Keratinocyte (primary cell): ENCODE data around the gene CORO2B. TPM values are rescaled to one million over a fixed set of nuclear protein-coding genes. Genes with fewer than 3 reads are reported as not detected.

Source experiments
- DNase-seq: peaks from one replicate; pipeline ENCODE4 v3.0.0-alpha.2; 2011; ENCODE audit warnings: low read depth, missing footprints, low spot score
- FAIRE-seq: peaks from 2 replicates; lab custom pipeline; 2011; peaks lifted over from hg19 to GRCh38; lab: Jason Lieb, UNC
- H2AFZ ChIP-seq: 2 replicates; pipeline ENCODE4 v1.6.0; 2012; ENCODE audit warnings: low read length, control low read depth, inconsistent platforms; ENCODE audit not compliant: control insufficient read depth
- H3K27ac ChIP-seq: 2 replicates; pipeline ENCODE4 v1.5.1; 2011; ENCODE audit warnings: low read length; ENCODE audit not compliant: control insufficient read depth, insufficient read depth
- H3K27me3 ChIP-seq: 3 replicates; pipeline ENCODE4 v1.6.0; 2011; ENCODE audit warnings: low read length; ENCODE audit not compliant: control insufficient read depth, insufficient read depth; ENCODE audit errors: extremely low read depth
- H3K36me3 ChIP-seq, 2 experiments: 2 replicates in 1 of 2; 3 replicates in 1 of 2; pipeline ENCODE4 v1.5.1; 2011; ENCODE audit warnings: low read length in 2 of 2, mild to moderate bottlenecking in 1 of 2; ENCODE audit not compliant: control insufficient read depth in 2 of 2, insufficient read depth in 2 of 2; ENCODE audit errors: extremely low read depth in 1 of 2
- H3K4me1 ChIP-seq: 3 replicates; pipeline ENCODE4 v1.5.1; 2011; ENCODE audit warnings: low read length; ENCODE audit not compliant: control insufficient read depth, insufficient read depth; ENCODE audit errors: extremely low read depth
- H3K4me2 ChIP-seq: 3 replicates; pipeline ENCODE4 v1.6.0; 2011; ENCODE audit warnings: low read depth, low read length; ENCODE audit not compliant: control insufficient read depth, insufficient read depth; ENCODE audit errors: extremely low read depth
- H3K4me3 ChIP-seq, 3 experiments: fragments of 200-600 bp in 1 of 3; sonication (generic) in 1 of 3; 2 replicates in 2 of 3; 3 replicates in 1 of 3; pipeline ENCODE4 v1.5.1; 2011 to 2016; ENCODE audit warnings: low read length in 3 of 3, mild to moderate bottlenecking in 3 of 3, control low read depth in 2 of 3, inconsistent platforms in 1 of 3, low read depth in 1 of 3, mixed read lengths in 1 of 3, mixed run types in 1 of 3, moderate library complexity in 1 of 3; ENCODE audit not compliant: control insufficient read depth in 2 of 3, insufficient read depth in 2 of 3; ENCODE audit errors: extremely low read depth in 1 of 3
- H3K79me2 ChIP-seq: 2 replicates; pipeline ENCODE4 v1.6.0; 2012; ENCODE audit warnings: low read length; ENCODE audit not compliant: control insufficient read depth, insufficient read depth
- H3K9ac ChIP-seq: 3 replicates; pipeline ENCODE4 v1.6.0; 2011; ENCODE audit warnings: low read length; ENCODE audit not compliant: control insufficient read depth, insufficient read depth; ENCODE audit errors: extremely low read depth
- H3K9me1 ChIP-seq: 3 replicates; pipeline ENCODE4 v1.6.0; 2011; ENCODE audit warnings: low read length; ENCODE audit not compliant: control insufficient read depth, insufficient read depth; ENCODE audit errors: extremely low read depth
- H3K9me3 ChIP-seq: 2 replicates; pipeline ENCODE4 v1.5.1; 2012; ENCODE audit warnings: low read depth, low read length; ENCODE audit not compliant: control insufficient read depth
- H4K20me1 ChIP-seq: 3 replicates; pipeline ENCODE4 v1.6.0; 2011; ENCODE audit warnings: low read length; ENCODE audit not compliant: control insufficient read depth, insufficient read depth; ENCODE audit errors: extremely low read depth
- CTCF ChIP-seq, 3 experiments: IDR thresholded peaks in 1 of 3; conservative IDR thresholded peaks in 1 of 3; optimal IDR thresholded peaks in 1 of 3; 2 replicates in 2 of 3; 3 replicates in 1 of 3; pipeline versions ENCODE3 to v1.5.1; 2011; ENCODE audit warnings: low read length in 3 of 3, mild to moderate bottlenecking in 3 of 3, moderate library complexity in 2 of 3, control low read depth in 1 of 3, inconsistent platforms in 1 of 3; ENCODE audit not compliant: insufficient read depth in 2 of 3; ENCODE audit errors: extremely low read depth in 1 of 3
- EZH2 ChIP-seq: IDR thresholded peaks from one replicate; pipeline ENCODE4 v1.6.1; 2012; ENCODE audit warnings: inconsistent platforms, mild to moderate bottlenecking, low read length, moderate library complexity
- dilution Hi-C: fragments of 300-500 bp; cut with MboI; formaldehyde crosslinking; loops from one replicate; pipeline ENCODE4 v1.7.0; 2020; ENCODE audit warnings: low sequenced_read_pairs; ENCODE audit not compliant: extremely low pct_ligation_motif_present
- polyA plus RNA-seq, 5 experiments: library from polyadenylated mRNA; depleted of rRNA in 3 of 5; stranded (reverse) in 3 of 5; stranded (forward) in 1 of 5; unstranded in 1 of 5; fragments of >200 nt; gene quantifications; 1 replicate in 1 of 5; 2 replicates in 3 of 5; 3 replicates in 1 of 5; pipeline versions ENCODE4 v1.2.1 to v1.2.3, GENCODE V29; 2011 to 2012; ENCODE audit warnings: missing spikeins in 2 of 5, low read depth in 1 of 5, low replicate concordance in 1 of 5

The CORO2B gene
- polyA plus RNA-seq, 1 donor (not counting 4 experiments of a cell fraction or from before 2014, with no cell fraction given), result 0.13 TPM

- Histone ChIP-seq H2AFZ (no peak overlapping the region), H3K36me3 (no peaks in the 10 kb centered on the region), H3K4me1 (no peaks in the 10 kb centered on the region), H3K27me3 (peaks cover 4% of the 10 kb centered on the region), H3K9me1 (no peaks in the 10 kb centered on the region), H4K20me1 (no peaks in the 10 kb centered on the region), H3K4me3 (no peak overlapping the region), H3K27ac (no peak overlapping the region), H3K4me2 (no peak overlapping the region), H3K9me3 (no peaks in the 10 kb centered on the region), H3K79me2 (no peaks in the 10 kb centered on the region), H3K9ac (no peak overlapping the region)
- dilution Hi-C loops, result no loop called here
- FAIRE-seq (no peak), DNase-seq (no peak)
- TF ChIP-seq EZH2 (no peak), CTCF (optimal IDR thresholded peaks at IDR 0.05 in 1 of 3, IDR thresholded peaks at IDR 0.05 in 1 of 3, conservative IDR thresholded peaks at IDR 0.05 in 1 of 3; ENCODE audit: extremely low read depth in 1 of 3, insufficient read depth in 2 of 3, low read length in 3 of 3) (no peak)
Observed at GRCh38 chr15:68739390-68740080, 160.7 kb downstream of the CORO2B start.

GRCh38 chr15:68743256-68743655 lies 164.5 kb downstream of the CORO2B start:
- no peaks in the 10 kb centered on the region for H4K20me1 ChIP-seq
- no peaks in the 10 kb centered on the region for H3K4me1 ChIP-seq
- no peaks in the 10 kb centered on the region for H3K79me2 ChIP-seq
- TF ChIP-seq EZH2, result no peak
- no peak for TF ChIP-seq CTCF (optimal IDR thresholded peaks at IDR 0.05 in 1 of 3, IDR thresholded peaks at IDR 0.05 in 1 of 3, conservative IDR thresholded peaks at IDR 0.05 in 1 of 3; ENCODE audit: extremely low read depth in 1 of 3, insufficient read depth in 2 of 3, low read length in 3 of 3)
- no peak overlapping the region for H3K9ac ChIP-seq
- FAIRE-seq (no peak), DNase-seq (no peak)
- no peak overlapping the region for H3K27ac ChIP-seq
- H3K4me2 ChIP-seq, result no peak overlapping the region
- no peaks in the 10 kb centered on the region for H3K9me3 ChIP-seq
- dilution Hi-C loops, result no loop called here
- no peaks in the 10 kb centered on the region for H3K9me1 ChIP-seq
- no peak overlapping the region for H3K4me3 ChIP-seq
- no peaks in the 10 kb centered on the region for H3K27me3 ChIP-seq
- no peaks in the 10 kb centered on the region for H3K36me3 ChIP-seq
- no peak overlapping the region for H2AFZ ChIP-seq
